GM12878 (cell line): ENCODE data around the gene SLC4A8. TPM values are rescaled to one million over a fixed set of nuclear protein-coding genes. Genes with fewer than 3 reads are reported as not detected.

Experiments used
- ATAC-seq: fragments of 200-7000 bp; cut with Tn5 transposase; 3 replicates; pipeline ENCODE4 v1.9.1; 2020; ENCODE audit warnings: mild to moderate bottlenecking, moderate library complexity
- BruUV-seq: library from RNA; stranded (reverse); fragments of 400-500 nt; replicated peaks from 2 replicates; lab custom pipeline; 2021; lab: Mats Ljungman, UMichigan
- CTCF ChIA-PET: fragments of 300-600 bp; sonication (Branson Sonifier 250); formaldehyde crosslinking; extraction: SDS; loops from one replicate; lab custom pipeline; 2021; ENCODE audit warnings: inconsistent platforms; lab: Yijun Ruan, JAX
- POLR2A ChIA-PET: fragments of 350-600 bp; formaldehyde crosslinking; extraction: SDS; loops from one replicate; lab custom pipeline; 2021; ENCODE audit warnings: inconsistent platforms; lab: Charles Lee
- RAD21 ChIA-PET: fragments of 300-600 bp; sonication (Branson Sonifier 250); formaldehyde crosslinking; loops from one replicate; lab custom pipeline; 2023; ENCODE audit warnings: antibody characterized with exemption; ENCODE audit not compliant: unreplicated experiment; lab: Charles Lee
- SMC1A ChIA-PET: fragments of 300-600 bp; sonication (Branson Sonifier 250); formaldehyde crosslinking; loops from one replicate; lab custom pipeline; 2023; ENCODE audit not compliant: unreplicated experiment, uncharacterized antibody; lab: Charles Lee
- DNase-seq: peaks from one replicate; pipeline ENCODE4 v3.0.0-alpha.2; 2011; ENCODE audit warnings: low read depth, low spot score
- FAIRE-seq: peaks from 3 replicates; lab custom pipeline; 2011; peaks lifted over from hg19 to GRCh38; lab: Jason Lieb, UNC
- H2AFZ ChIP-seq: 2 replicates; pipeline ENCODE4 v1.6.0; 2011; ENCODE audit warnings: low read depth, low read length, control low read depth; ENCODE audit not compliant: control insufficient read depth
- H3K27ac ChIP-seq: 2 replicates; pipeline ENCODE4 v1.5.1; 2011; ENCODE audit warnings: control low read depth; ENCODE audit not compliant: control insufficient read depth, insufficient read depth
- H3K27me3 ChIP-seq, 2 experiments: replicated peaks in 1 of 2; 2 replicates each; pipeline versions ENCODE4 v1.6.0 to v1.6.1; 2011; ENCODE audit warnings: low read length in 1 of 2; ENCODE audit not compliant: control insufficient read depth in 2 of 2, insufficient read depth in 2 of 2
- H3K36me3 ChIP-seq, 2 experiments: 2 replicates each; pipeline ENCODE4 v1.5.1; 2011; ENCODE audit warnings: low read length in 1 of 2; ENCODE audit not compliant: control insufficient read depth in 2 of 2, insufficient read depth in 2 of 2
- H3K4me1 ChIP-seq: 2 replicates; pipeline ENCODE4 v1.6.1; 2011; ENCODE audit warnings: mild to moderate bottlenecking, low read length, moderate library complexity, mixed read lengths; ENCODE audit not compliant: control insufficient read depth, insufficient read depth
- H3K4me2 ChIP-seq: 2 replicates; pipeline ENCODE4 v1.6.0; 2011; ENCODE audit warnings: control low read depth; ENCODE audit not compliant: control insufficient read depth, insufficient read depth
- H3K4me3 ChIP-seq: fragments of 200-600 bp; sonication (generic); 2 replicates; pipeline ENCODE4 v1.5.1; 2016
- H3K79me2 ChIP-seq: 2 replicates; pipeline ENCODE4 v1.6.0; 2011; ENCODE audit warnings: low read length; ENCODE audit not compliant: control insufficient read depth, insufficient read depth
- H3K9ac ChIP-seq: 2 replicates; pipeline ENCODE4 v1.8.0; 2011; ENCODE audit warnings: low read length, control low read depth, mixed read lengths; ENCODE audit not compliant: control insufficient read depth, insufficient read depth
- H3K9me3 ChIP-seq: replicated peaks from 3 replicates; pipeline ENCODE4 v1.5.1; 2011; ENCODE audit warnings: mild to moderate bottlenecking, low read length; ENCODE audit not compliant: control insufficient read depth, insufficient read depth
- H4K20me1 ChIP-seq: 2 replicates; pipeline ENCODE4 v1.6.0; 2011; ENCODE audit not compliant: control insufficient read depth, insufficient read depth
- ASH2L ChIP-seq: fragments of 300-600, 200-600 bp; sonication (generic); IDR thresholded peaks from 2 replicates; pipeline ENCODE4 v1.6.1; 2017; ENCODE audit warnings: low read depth, mild to moderate bottlenecking, borderline replicate concordance
- ATF7 ChIP-seq: fragments of 450-650 bp; IDR thresholded peaks from 2 replicates; pipeline ENCODE4 v1.6.1; 2016; ENCODE audit warnings: low read depth, mild to moderate bottlenecking
- BHLHE40 ChIP-seq, 2 experiments: fragments of 450-650 bp in 1 of 2; IDR thresholded peaks; 2 replicates each; pipeline ENCODE4 v1.6.1; 2011 to 2017; ENCODE audit warnings: low read depth in 2 of 2, borderline replicate concordance in 1 of 2, improper control_type of control experiment in 1 of 2, low read length in 1 of 2, mild to moderate bottlenecking in 1 of 2
- CBFB ChIP-seq: IDR thresholded peaks from 2 replicates; pipeline ENCODE4 v1.6.1; 2016; ENCODE audit warnings: antibody characterized with exemption, low read depth
- CREB1 ChIP-seq: IDR thresholded peaks from 2 replicates; pipeline ENCODE4 v1.6.1; 2012; ENCODE audit warnings: low read depth, mild to moderate bottlenecking, inconsistent platforms
- E2F8 ChIP-seq: fragments of 450-650 bp; IDR thresholded peaks from 2 replicates; pipeline ENCODE4 v1.6.1; 2018; ENCODE audit warnings: mild to moderate bottlenecking, low read depth, moderate library complexity; ENCODE audit not compliant: partially characterized antibody
- GABPA ChIP-seq: IDR thresholded peaks from 2 replicates; pipeline ENCODE4 v1.6.1; 2014; ENCODE audit warnings: antibody characterized with exemption, low read depth, mild to moderate bottlenecking, inconsistent platforms
- KDM1A ChIP-seq: fragments of 200-600 bp; sonication (generic); IDR thresholded peaks from 2 replicates; pipeline ENCODE4 v1.6.1; 2016; ENCODE audit warnings: borderline replicate concordance
- LARP7 ChIP-seq: fragments of 450-650 bp; IDR thresholded peaks from 2 replicates; pipeline ENCODE4 v1.6.1; 2017; ENCODE audit warnings: mild to moderate bottlenecking
- MAX ChIP-seq: IDR thresholded peaks from 2 replicates; pipeline ENCODE4 v1.6.1; 2012; ENCODE audit warnings: low read depth, low read length, improper control_type of control experiment
- MLLT1 ChIP-seq: fragments of 450-650 bp; IDR thresholded peaks from 2 replicates; pipeline ENCODE4 v1.6.1; 2016; ENCODE audit warnings: mild to moderate bottlenecking
- NRF1 ChIP-seq: conservative IDR thresholded peaks from 2 replicates; pipeline ENCODE4 v1.6.1; 2011; ENCODE audit warnings: mild to moderate bottlenecking, low read depth, low read length, improper control_type of control experiment
- PKNOX1 ChIP-seq: fragments of 450-650 bp; IDR thresholded peaks from 2 replicates; pipeline ENCODE4 v1.6.1; 2016; ENCODE audit warnings: mild to moderate bottlenecking
- RAD51 ChIP-seq: fragments of 450-650 bp; IDR thresholded peaks from 2 replicates; pipeline ENCODE4 v1.6.1; 2016; ENCODE audit warnings: moderate library complexity, mild to moderate bottlenecking, inconsistent platforms
- RUNX3 ChIP-seq: IDR thresholded peaks from 2 replicates; pipeline ENCODE4 v1.6.1; 2012; ENCODE audit warnings: low read length, inconsistent platforms
- ZNF207 ChIP-seq: fragments of 450-650 bp; IDR thresholded peaks from 2 replicates; pipeline ENCODE4 v1.6.1; 2014; ENCODE audit warnings: antibody characterized with exemption, mild to moderate bottlenecking, borderline replicate concordance
- ZNF687 ChIP-seq: fragments of 450-650 bp; IDR thresholded peaks from 2 replicates; pipeline ENCODE4 v1.6.1; 2017; ENCODE audit warnings: mild to moderate bottlenecking, moderate library complexity
- whole genome bisulfite sequencing: methylation state at CpG from one replicate; pipeline ENCODE4 v1.1.6; 2016; ENCODE audit warnings: low lambda C conversion rate; ENCODE audit not compliant: insufficient replicate concordance, insufficient coverage; ENCODE audit errors: missing lambda C conversion rate; 5-methylcytosine and 5-hydroxymethylcytosine counted together
- in situ Hi-C: fragments of 300-500 bp; cut with MboI; formaldehyde crosslinking; loops from 9 replicates; pipeline ENCODE4 v1.14.3; 2018; ENCODE audit warnings: mixed read lengths
- intact Hi-C: fragments of 100-400 bp; cut with micrococcal nuclease; formaldehyde crosslinking; loops from one replicate; pipeline ENCODE4 v1.14.2; 2022; ENCODE audit not compliant: unreplicated experiment
- polyA plus RNA-seq, 11 experiments: library from polyadenylated mRNA; depleted of rRNA in 4 of 11; unstranded in 6 of 11; stranded (reverse) in 5 of 11; fragments of >200 nt; fragmentation: Nextera tagmentation in 4 of 11; fragmentation: Illumina TruSeq in 1 of 11; extraction: Ambion mirVana in 4 of 11; extraction: Trizol in 1 of 11; gene quantifications; 1 replicate in 1 of 11; 2 replicates in 10 of 11; pipeline versions ENCODE4 v1.2.1 to v1.2.3, GENCODE V29; 2011 to 2016; ENCODE audit warnings: inconsistent platforms in 2 of 11, missing spikeins in 2 of 11, low read depth in 1 of 11
- total RNA-seq, 4 experiments: library from RNA; depleted of rRNA in 3 of 4; stranded (reverse); fragments of >200 nt in 3 of 4; fragmentation: Illumina TruSeq in 1 of 4; extraction: Trizol in 1 of 4; gene quantifications; 2 replicates each; pipeline versions ENCODE4 v1.2.1 to v1.2.3, GENCODE V29; 2013 to 2021

The SLC4A8 gene
- total and polyA plus RNA-seq, 10 of the 15 experiments (the other 5 are each of a cell fraction or from before 2014, with no cell fraction given): 1.4 to 7.7 (median 3.7) TPM

GRCh38 chr12:51450806-51451205, 26.2 kb downstream of the SLC4A8 start:
- WGBS: 93% methylated on average over 11 of the region's 11 CpGs
- H3K9ac ChIP-seq: no peak overlapping the region
- in situ Hi-C loops: no loop called here
- H4K20me1 ChIP-seq: no peaks in the 10 kb centered on the region
- H3K27ac ChIP-seq: no peak overlapping the region
- no peak overlapping the region for H3K4me3 ChIP-seq
- H3K36me3 ChIP-seq: no peaks in the 10 kb centered on the region; a peak in 1 of 4 replicates
- H3K27me3 ChIP-seq: no peaks in the 10 kb centered on the region
- FAIRE-seq (no peak), DNase-seq (no peak), ATAC-seq (no peak)
- intact Hi-C loops: no loop called here
- no peaks in the 10 kb centered on the region for H3K79me2 ChIP-seq
- H3K4me2 ChIP-seq: no peak overlapping the region
- SMC1A ChIA-PET: no interaction called here
- no TSS peak for BruUV-seq
- no peaks in the 10 kb centered on the region for H3K9me3 ChIP-seq
- H2AFZ ChIP-seq: no peak overlapping the region
- TF ChIP-seq MLLT1 (no peak), BHLHE40 (IDR thresholded peaks at IDR 0.05; ENCODE audit: borderline replicate concordance in 1 of 2, low read depth in 2 of 2, low read length in 1 of 2) (no peak), LARP7 (no peak), ZNF687 (no peak), NRF1 (no peak), RAD51 (no peak), CBFB (no peak), ATF7 (no peak), CREB1 (no peak), E2F8 (no peak), GABPA (no peak), ZNF207 (no peak), ASH2L (no peak), MAX (no peak), PKNOX1 (no peak), KDM1A (no peak), RUNX3 (no peak)
- POLR2A ChIA-PET: no interaction called here
- CTCF ChIA-PET: no interaction called here
- RAD21 ChIA-PET: no interaction called here
- no peaks in the 10 kb centered on the region for H3K4me1 ChIP-seq
